HEK293T (cell line): ENCODE data around the gene PLK5.

Experiments
- BHLHE40 ChIP-seq: fragments of 450-650 bp; IDR thresholded peaks from 2 replicates; pipeline ENCODE4 v1.6.1; 2016; ENCODE audit warnings: mild to moderate bottlenecking, moderate library complexity, borderline replicate concordance
- CTBP1 ChIP-seq: fragments of 450-650 bp; IDR thresholded peaks from 2 replicates; pipeline ENCODE4 v1.6.1; 2016; ENCODE audit warnings: borderline replicate concordance
- ELF4 ChIP-seq: fragments of 450-650 bp; IDR thresholded peaks from 2 replicates; pipeline ENCODE4 v1.6.1; 2017; ENCODE audit warnings: antibody characterized with exemption
- FOXA1 ChIP-seq: fragments of 450-650 bp; IDR thresholded peaks from 2 replicates; pipeline ENCODE4 v1.6.1; 2016; ENCODE audit warnings: mild to moderate bottlenecking
- FOXK2 ChIP-seq: fragments of 450-650 bp; IDR thresholded peaks from 2 replicates; pipeline ENCODE4 v1.6.1; 2016; ENCODE audit warnings: mild to moderate bottlenecking
- FOXM1 ChIP-seq: fragments of 450-650 bp; IDR thresholded peaks from 2 replicates; pipeline ENCODE4 v1.6.1; 2017; ENCODE audit warnings: mild to moderate bottlenecking, borderline replicate concordance
- HDGF ChIP-seq: fragments of 450-650 bp; IDR thresholded peaks from 2 replicates; pipeline ENCODE4 v1.6.1; 2017; ENCODE audit warnings: antibody characterized with exemption, borderline replicate concordance
- L3MBTL2 ChIP-seq: fragments of 450-650 bp; conservative IDR thresholded peaks from 2 replicates; pipeline ENCODE4 v1.6.1; 2016; ENCODE audit warnings: mild to moderate bottlenecking
- LEF1 ChIP-seq: fragments of 450-650 bp; IDR thresholded peaks from 2 replicates; pipeline ENCODE4 v1.6.1; 2017; ENCODE audit warnings: mild to moderate bottlenecking, borderline replicate concordance
- SP1 ChIP-seq: fragments of 450-650 bp; IDR thresholded peaks from 2 replicates; pipeline ENCODE4 v1.6.1; 2017
- SUZ12 ChIP-seq: fragments of 450-650 bp; IDR thresholded peaks from 2 replicates; pipeline ENCODE4 v1.6.1; 2016; ENCODE audit warnings: mild to moderate bottlenecking
- TARDBP ChIP-seq: fragments of 450-650 bp; IDR thresholded peaks from 2 replicates; pipeline ENCODE4 v1.6.1; 2016
- ZNF384 ChIP-seq: fragments of 450-650 bp; IDR thresholded peaks from 2 replicates; pipeline ENCODE4 v1.6.1; 2016
- TF ChIP-seq, protein P1 (sequence below): fragments of 450-650 bp; IDR thresholded peaks from 2 replicates; pipeline ENCODE4 v1.6.1; 2016

GRCh38 chr19:1512671-1513498 is 11.0 kb upstream of the PLK5 start, which contains the start of gene ADAMTSL5:
- TF ChIP-seq SUZ12, result no peak
- no peak for TF ChIP-seq BHLHE40
- no peak for TF ChIP-seq LEF1
- TF ChIP-seq, protein P1, sequence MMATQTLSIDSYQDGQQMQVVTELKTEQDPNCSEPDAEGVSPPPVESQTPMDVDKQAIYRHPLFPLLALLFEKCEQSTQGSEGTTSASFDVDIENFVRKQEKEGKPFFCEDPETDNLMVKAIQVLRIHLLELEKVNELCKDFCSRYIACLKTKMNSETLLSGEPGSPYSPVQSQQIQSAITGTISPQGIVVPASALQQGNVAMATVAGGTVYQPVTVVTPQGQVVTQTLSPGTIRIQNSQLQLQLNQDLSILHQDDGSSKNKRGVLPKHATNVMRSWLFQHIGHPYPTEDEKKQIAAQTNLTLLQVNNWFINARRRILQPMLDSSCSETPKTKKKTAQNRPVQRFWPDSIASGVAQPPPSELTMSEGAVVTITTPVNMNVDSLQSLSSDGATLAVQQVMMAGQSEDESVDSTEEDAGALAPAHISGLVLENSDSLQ, result no peak
- TF ChIP-seq FOXA1, result no peak
- no peak for TF ChIP-seq CTBP1
- 0 out of 2 replicates have a peak, but pooled peaks have one; percentile 20 for TF ChIP-seq FOXM1
- no peak for TF ChIP-seq SP1
- TF ChIP-seq ZNF384, result no peak
- TF ChIP-seq ELF4, result no peak
- TF ChIP-seq HDGF, result no peak
- no peak for TF ChIP-seq TARDBP
- no peak for TF ChIP-seq L3MBTL2
- TF ChIP-seq FOXK2, result no peak
